HEK293T (cell line): ENCODE data around the gene IGSF21.

Source experiments
- CTCF ChIA-PET: fragments of 350-600 bp; formaldehyde crosslinking; extraction: SDS; loops from one replicate; lab custom pipeline; 2021; ENCODE audit warnings: antibody characterized with exemption, inconsistent platforms; lab: Yijun Ruan, JAX
- POLR2A ChIA-PET: fragments of 350-600 bp; formaldehyde crosslinking; extraction: SDS; loops from one replicate; lab custom pipeline; 2020; ENCODE audit warnings: antibody characterized with exemption, inconsistent platforms; lab: Yijun Ruan, JAX
- DNase-seq: peaks from one replicate; pipeline ENCODE4 v3.0.0; 2012; ENCODE audit warnings: mixed read lengths; ENCODE audit errors: extremely low spot score
- ARNT ChIP-seq: fragments of 450-650 bp; IDR thresholded peaks from 2 replicates; pipeline ENCODE4 v1.6.1; 2017; ENCODE audit warnings: mild to moderate bottlenecking
- BHLHE40 ChIP-seq: fragments of 450-650 bp; IDR thresholded peaks from 2 replicates; pipeline ENCODE4 v1.6.1; 2016; ENCODE audit warnings: mild to moderate bottlenecking, moderate library complexity, borderline replicate concordance
- CTBP1 ChIP-seq: fragments of 450-650 bp; IDR thresholded peaks from 2 replicates; pipeline ENCODE4 v1.6.1; 2016; ENCODE audit warnings: borderline replicate concordance
- ELF4 ChIP-seq: fragments of 450-650 bp; IDR thresholded peaks from 2 replicates; pipeline ENCODE4 v1.6.1; 2017; ENCODE audit warnings: antibody characterized with exemption
- FOXA1 ChIP-seq: fragments of 450-650 bp; IDR thresholded peaks from 2 replicates; pipeline ENCODE4 v1.6.1; 2016; ENCODE audit warnings: mild to moderate bottlenecking
- FOXK2 ChIP-seq: fragments of 450-650 bp; IDR thresholded peaks from 2 replicates; pipeline ENCODE4 v1.6.1; 2016; ENCODE audit warnings: mild to moderate bottlenecking
- FOXM1 ChIP-seq: fragments of 450-650 bp; IDR thresholded peaks from 2 replicates; pipeline ENCODE4 v1.6.1; 2017; ENCODE audit warnings: mild to moderate bottlenecking, borderline replicate concordance
- HDGF ChIP-seq: fragments of 450-650 bp; IDR thresholded peaks from 2 replicates; pipeline ENCODE4 v1.6.1; 2017; ENCODE audit warnings: antibody characterized with exemption, borderline replicate concordance
- L3MBTL2 ChIP-seq: fragments of 450-650 bp; conservative IDR thresholded peaks from 2 replicates; pipeline ENCODE4 v1.6.1; 2016; ENCODE audit warnings: mild to moderate bottlenecking
- LEF1 ChIP-seq: fragments of 450-650 bp; IDR thresholded peaks from 2 replicates; pipeline ENCODE4 v1.6.1; 2017; ENCODE audit warnings: mild to moderate bottlenecking, borderline replicate concordance
- NFRKB ChIP-seq: fragments of 450-650 bp; IDR thresholded peaks from 2 replicates; pipeline ENCODE4 v1.6.1; 2016; ENCODE audit warnings: mild to moderate bottlenecking, moderate library complexity
- SP1 ChIP-seq: fragments of 450-650 bp; IDR thresholded peaks from 2 replicates; pipeline ENCODE4 v1.6.1; 2017
- SUZ12 ChIP-seq: fragments of 450-650 bp; IDR thresholded peaks from 2 replicates; pipeline ENCODE4 v1.6.1; 2016; ENCODE audit warnings: mild to moderate bottlenecking
- TARDBP ChIP-seq: fragments of 450-650 bp; IDR thresholded peaks from 2 replicates; pipeline ENCODE4 v1.6.1; 2016
- ZNF384 ChIP-seq: fragments of 450-650 bp; IDR thresholded peaks from 2 replicates; pipeline ENCODE4 v1.6.1; 2016
- TF ChIP-seq, protein P1 (sequence below): fragments of 450-650 bp; IDR thresholded peaks from 2 replicates; pipeline ENCODE4 v1.6.1; 2016

Gene IGSF21

DNA sequence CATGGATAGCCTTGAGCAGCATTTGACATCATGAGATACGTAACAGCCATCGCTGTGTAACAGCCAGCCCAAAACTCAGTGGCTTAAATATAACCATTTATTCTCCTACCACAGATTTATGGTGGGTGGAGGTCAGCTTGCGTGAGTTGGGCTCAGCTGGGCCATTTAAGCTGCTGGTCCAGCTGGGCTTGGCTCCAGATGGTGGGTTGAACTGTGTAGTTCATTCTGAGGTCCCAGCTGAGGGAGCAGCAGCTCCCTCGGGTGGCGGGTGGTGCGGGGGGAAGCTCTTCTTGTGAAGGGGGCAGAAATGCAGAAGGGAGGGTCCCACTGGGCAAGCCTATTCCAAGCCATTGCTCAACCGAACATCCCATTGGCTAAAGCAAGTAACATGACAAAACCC, 75.9 kb downstream of the IGSF21 start:
- ChIA-PET POLR2A (no interaction called here), CTCF (no interaction called here)
- DNase-seq = no peak
- TF ChIP-seq LEF1 = no peak
- no peak for TF ChIP-seq FOXK2

- no peak for TF ChIP-seq FOXA1
- no peak for TF ChIP-seq ZNF384
- TF ChIP-seq SUZ12 = no peak
- no peak for TF ChIP-seq ELF4
- no peak for TF ChIP-seq HDGF
- no peak for DNase-seq
- POLR2A ChIA-PET = no interaction called here
- CTCF ChIA-PET = interaction anchor here (0.7 kb wide), 1 partner anchor 76 kb away, joined by 3 read pairs; no protein-coding TSS in a partner anchor
Measured at GRCh38 chr1:18187054-18187453, 79.5 kb downstream of the IGSF21 start.

- POLR2A ChIA-PET = interaction anchor here (1.0 kb wide), 1 partner anchor 10 kb away, joined by 3 read pairs; no protein-coding TSS in a partner anchor
- CTCF ChIA-PET = no interaction called here
- no peak for DNase-seq
- TF ChIP-seq FOXA1 (no peak), HDGF (no peak), LEF1 (no peak), CTBP1 (no peak), NFRKB (no peak), ZNF384 (no peak), FOXK2 (no peak), TARDBP (no peak), ELF4 (no peak), FOXM1 (no peak), ARNT (no peak), L3MBTL2 (no peak), SUZ12 (no peak), BHLHE40 (no peak), SP1 (no peak)
- TF ChIP-seq, protein P1, sequence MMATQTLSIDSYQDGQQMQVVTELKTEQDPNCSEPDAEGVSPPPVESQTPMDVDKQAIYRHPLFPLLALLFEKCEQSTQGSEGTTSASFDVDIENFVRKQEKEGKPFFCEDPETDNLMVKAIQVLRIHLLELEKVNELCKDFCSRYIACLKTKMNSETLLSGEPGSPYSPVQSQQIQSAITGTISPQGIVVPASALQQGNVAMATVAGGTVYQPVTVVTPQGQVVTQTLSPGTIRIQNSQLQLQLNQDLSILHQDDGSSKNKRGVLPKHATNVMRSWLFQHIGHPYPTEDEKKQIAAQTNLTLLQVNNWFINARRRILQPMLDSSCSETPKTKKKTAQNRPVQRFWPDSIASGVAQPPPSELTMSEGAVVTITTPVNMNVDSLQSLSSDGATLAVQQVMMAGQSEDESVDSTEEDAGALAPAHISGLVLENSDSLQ = no peak
Measured at GRCh38 chr1:18188820-18189517, 81.4 kb downstream of the IGSF21 start.

GRCh38 chr1:18190598-18190997, 83.0 kb downstream of the IGSF21 start:
- POLR2A ChIA-PET = no interaction called here
- no peak for TF ChIP-seq FOXA1
- no peak for TF ChIP-seq ELF4
- no peak for TF ChIP-seq SUZ12
- TF ChIP-seq BHLHE40 = no peak
- no peak for TF ChIP-seq ZNF384
- no peak for TF ChIP-seq TARDBP
- TF ChIP-seq CTBP1 = no peak
- TF ChIP-seq ARNT = no peak
- TF ChIP-seq LEF1 = no peak
- no peak for TF ChIP-seq HDGF
- no peak for TF ChIP-seq FOXM1
- TF ChIP-seq, protein P1 = no peak
- TF ChIP-seq NFRKB = no peak
- no peak for TF ChIP-seq FOXK2
- CTCF ChIA-PET = interaction anchor here (1.7 kb wide), 1 partner anchor 44 kb away, joined by 4 read pairs; no protein-coding TSS in a partner anchor
- no peak for DNase-seq

DNA sequence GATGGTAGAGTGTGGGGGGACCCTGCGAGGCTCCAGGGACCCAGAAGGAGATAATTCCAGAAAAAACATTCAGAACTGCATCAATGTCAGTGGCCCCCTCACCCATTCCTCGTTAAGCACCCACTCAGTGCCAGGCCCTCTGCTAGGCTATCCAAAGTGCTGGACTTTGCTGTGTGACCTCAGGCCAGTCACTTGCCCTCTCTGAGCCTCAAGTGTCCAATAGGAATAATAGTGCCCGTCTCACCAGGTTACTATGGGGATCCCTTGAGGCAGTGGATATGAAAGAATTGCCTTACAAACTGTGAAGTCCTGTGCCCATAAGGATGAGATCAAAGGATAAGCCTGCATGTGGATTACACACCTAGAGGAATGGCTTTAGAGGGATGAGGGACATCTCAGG, 83.4 kb downstream of the IGSF21 start:
- no peak for DNase-seq
- ChIA-PET POLR2A (no interaction called here), CTCF (interaction anchor here (1.7 kb wide), 1 partner anchor 43 kb away, joined by 4 read pairs; no protein-coding TSS in a partner anchor)
- TF ChIP-seq CTBP1 = no peak
- no peak for TF ChIP-seq NFRKB
- TF ChIP-seq SUZ12 = no peak
- TF ChIP-seq ZNF384 = no peak
- no peak for TF ChIP-seq FOXA1
- no peak for TF ChIP-seq SP1
- no peak for TF ChIP-seq HDGF
- TF ChIP-seq LEF1 = no peak
- no peak for TF ChIP-seq FOXK2

- ChIA-PET POLR2A (no interaction called here), CTCF (no interaction called here)
- no peak for DNase-seq
- TF ChIP-seq, protein P1 = no peak
- TF ChIP-seq NFRKB (no peak), ARNT (no peak), SP1 (no peak), CTBP1 (no peak), ELF4 (no peak), FOXA1 (no peak), BHLHE40 (no peak), FOXK2 (no peak), ZNF384 (no peak), TARDBP (no peak)
Measured at GRCh38 chr1:18191481-18192155, 84.0 kb downstream of the IGSF21 start.
